ENCODE measurements around the gene BAZ1A.
"Not testable (repeated sequence)": the region's sequence is repeated elsewhere in the genome, so short reads cannot be mapped to it uniquely, and the experiment has no call there.

BAZ1A gene

DNA sequence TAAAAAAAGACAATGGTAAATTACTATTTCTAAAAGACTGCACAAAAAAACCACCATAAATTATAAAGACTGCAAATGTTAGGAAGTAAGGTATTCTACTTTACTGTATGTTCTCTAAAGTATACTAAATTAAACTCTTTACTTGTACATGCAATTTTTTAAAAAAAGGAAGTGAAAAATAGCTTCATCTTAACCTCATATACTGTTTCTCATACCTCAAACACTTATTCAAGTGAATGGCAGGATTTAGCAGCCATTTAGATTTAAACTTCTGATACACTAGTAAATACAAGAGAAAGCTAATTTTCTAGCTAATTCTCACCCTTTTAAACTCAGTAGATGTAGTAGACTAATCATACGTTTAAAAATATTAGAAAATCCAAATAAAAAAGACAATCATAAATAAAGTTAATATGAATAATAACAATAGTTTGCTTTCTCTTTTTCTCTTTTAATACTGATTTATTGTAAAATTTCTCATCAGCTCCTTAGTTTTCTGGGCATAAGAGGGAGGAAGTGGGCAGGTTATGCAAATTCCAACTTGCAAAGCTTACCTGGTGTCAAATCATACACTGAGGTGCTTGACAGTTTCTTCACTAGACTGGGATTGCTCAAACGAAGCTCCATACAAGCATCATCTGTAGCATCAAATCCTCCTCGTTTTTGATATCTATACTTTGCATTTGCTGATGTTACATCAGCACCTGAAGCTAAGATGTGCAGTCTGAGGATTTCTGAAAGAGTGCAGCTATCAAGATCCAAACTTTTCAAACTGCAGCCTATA is 89.7 kb downstream of the BAZ1A start:
- DNase-seq = no peak

DNA sequence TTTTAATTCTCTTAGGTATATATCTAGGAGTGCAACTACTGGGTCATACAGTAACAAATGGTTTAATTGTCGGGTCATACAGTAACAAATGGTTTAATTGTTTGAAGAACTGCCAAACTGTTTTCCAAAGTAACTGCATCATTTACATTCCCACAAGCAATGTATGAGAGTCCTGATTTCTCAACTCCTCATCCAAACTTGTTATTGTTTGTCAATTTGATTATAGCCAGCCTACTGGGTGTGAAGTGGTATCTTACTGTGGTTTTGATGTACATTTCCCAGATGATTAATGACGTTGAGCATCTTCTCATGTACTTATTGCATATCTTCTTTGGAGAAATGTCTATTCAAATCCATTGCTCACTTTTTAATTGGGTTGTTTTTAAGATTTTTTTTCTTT is 93.1 kb downstream of the BAZ1A start:
- DNase-seq = no peak

DNA sequence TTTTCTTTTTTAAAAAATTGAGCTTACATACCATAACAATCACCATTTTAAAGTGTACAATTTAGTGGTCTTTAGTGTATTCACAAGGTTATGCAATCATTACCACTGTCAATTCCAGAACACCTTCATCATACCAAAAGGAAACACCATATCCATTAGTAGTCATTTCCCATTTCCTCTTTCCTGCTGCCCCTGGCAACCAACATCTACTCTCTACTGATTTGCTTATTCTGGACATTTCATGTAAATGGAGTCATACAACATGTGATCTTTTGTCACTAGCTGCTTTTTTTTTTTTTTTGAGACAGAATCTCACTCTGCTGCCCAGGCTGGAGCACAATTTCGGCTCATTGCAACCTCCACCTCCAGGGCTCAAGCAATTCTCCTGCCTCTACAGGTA is 93.9 kb downstream of the BAZ1A start:
- no peak for DNase-seq

GRCh38 chr14:34780646-34781045 is 94.5 kb downstream of the BAZ1A start:
- DNase-seq = no peak

GRCh38 chr14:34778744-34779143 is 96.4 kb downstream of the BAZ1A start:
- DNase-seq = no peak

DNA sequence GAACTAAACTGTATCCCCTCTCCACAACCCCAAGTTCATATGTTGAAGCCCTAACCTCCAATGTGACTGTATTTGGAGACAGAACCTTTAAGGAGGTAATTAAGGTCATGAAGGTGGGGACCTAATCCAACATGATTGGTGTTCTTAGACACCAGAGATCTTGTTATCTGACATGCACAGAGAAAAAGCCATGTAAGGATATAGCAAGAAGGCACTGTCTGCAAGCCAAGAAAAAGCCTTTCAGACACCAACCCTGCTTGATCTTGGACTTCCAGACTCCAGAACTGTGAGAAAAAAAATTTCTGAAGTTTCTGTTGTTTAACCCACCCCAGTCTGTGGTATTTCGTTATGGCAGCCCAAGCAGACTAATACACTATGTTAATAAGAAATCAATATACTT is 98.5 kb downstream of the BAZ1A start:
- DNase-seq = no peak

DNA sequence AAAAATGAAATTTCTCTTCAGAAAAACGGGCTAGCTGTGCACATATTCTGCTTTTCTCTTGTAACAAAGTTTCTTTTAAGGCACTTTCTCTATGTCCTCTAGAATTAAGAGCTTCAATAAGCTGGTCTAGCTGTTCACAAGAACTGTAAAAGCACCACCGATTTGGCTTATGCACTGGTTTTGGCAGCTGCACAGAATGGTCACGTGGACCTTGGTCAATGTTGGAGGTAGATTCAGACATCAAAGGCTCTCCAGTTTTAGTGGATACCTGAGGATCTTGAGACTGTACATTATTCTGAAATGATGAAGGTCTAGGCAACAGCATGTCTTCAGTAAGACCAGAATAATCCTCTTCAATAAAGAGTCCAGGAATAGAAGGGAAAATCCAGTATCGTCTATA is 99.2 kb downstream of the BAZ1A start:
- DNase-seq = no peak

GRCh38 chr14:34775342-34775741 is 99.8 kb downstream of the BAZ1A start:
- no peak for DNase-seq

DNA sequence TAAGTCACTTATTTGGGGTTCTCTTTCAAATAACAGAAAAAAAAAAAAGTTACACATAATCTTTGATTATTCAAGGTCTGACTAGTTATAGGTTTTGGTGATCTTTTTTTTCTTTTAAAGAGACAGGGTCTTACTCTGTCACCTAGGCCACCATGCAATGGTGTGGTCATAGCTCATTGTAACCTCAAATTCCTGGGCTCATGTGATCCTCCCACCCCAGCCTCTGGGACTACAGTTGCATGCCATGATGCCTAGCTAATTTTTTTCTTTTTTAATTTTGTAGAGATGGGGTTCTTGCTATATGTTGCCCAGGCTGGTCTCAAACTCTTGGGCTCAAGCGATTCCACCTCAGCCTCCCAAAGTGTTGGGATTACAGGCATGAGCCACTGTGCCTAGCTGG is 104.3 kb downstream of the BAZ1A start:
- DNase-seq = no peak

GRCh38 chr14:34766606-34767005 is 108.6 kb downstream of the BAZ1A start:
- DNase-seq = no peak

- no peak for DNase-seq
These were observed 109.1 kb downstream of the BAZ1A start for GRCh38 chr14:34766060-34766459.

- no peak for DNase-seq
These were observed 119.9 kb downstream of the BAZ1A start for GRCh38 chr14:34755215-34755614.

- DNase-seq = no peak
These were observed 120.5 kb downstream of the BAZ1A start for GRCh38 chr14:34754687-34755086.

GRCh38 chr14:34750670-34751069 is 124.5 kb downstream of the BAZ1A start:
- DNase-seq = no peak

GRCh38 chr14:34750233-34750632 is 124.9 kb downstream of the BAZ1A start:
- no peak for DNase-seq

GRCh38 chr14:34749408-34749807 is 125.8 kb downstream of the BAZ1A start:
- DNase-seq = no peak

DNA sequence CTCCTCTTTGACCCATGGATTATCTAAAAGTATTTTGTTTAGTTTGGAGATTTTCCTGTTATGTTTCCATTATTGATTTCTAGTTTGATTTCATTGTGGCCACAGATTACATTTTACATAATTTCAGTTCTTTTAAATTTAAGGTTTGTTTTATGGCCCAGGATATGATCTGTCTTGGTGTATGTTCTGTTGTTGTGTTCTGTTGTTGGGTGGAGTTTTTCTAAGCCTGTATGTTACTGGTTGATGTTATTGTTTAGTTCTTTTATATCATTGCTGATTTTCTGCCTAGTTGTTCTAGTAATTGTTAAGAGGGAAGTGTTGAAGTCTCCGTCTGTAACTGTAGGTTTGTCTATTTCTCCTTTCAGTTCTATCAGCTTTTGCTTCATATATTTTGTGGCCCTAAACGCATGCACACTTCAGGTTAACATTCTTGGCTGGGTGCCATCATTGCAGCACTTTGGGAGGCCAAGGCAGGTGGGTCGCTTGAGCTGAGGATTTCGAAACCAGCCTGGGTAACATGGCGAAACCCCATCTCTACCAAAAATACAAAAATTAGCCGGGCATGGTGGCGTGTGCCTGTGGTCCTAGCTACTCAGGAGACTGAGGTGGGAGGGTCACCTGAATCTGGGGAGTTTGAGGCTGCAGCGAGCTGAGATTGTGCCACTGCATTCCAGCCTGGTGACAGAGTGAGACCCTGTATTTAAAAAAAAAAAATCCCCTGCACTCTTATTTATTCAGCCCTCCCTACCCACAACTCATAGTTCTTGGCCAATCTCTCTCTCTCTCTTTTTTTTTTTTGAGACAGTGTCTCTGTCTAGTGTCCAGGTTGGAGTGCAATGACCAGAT is 132.7 kb downstream of the BAZ1A start:
- no peak for DNase-seq

DNA sequence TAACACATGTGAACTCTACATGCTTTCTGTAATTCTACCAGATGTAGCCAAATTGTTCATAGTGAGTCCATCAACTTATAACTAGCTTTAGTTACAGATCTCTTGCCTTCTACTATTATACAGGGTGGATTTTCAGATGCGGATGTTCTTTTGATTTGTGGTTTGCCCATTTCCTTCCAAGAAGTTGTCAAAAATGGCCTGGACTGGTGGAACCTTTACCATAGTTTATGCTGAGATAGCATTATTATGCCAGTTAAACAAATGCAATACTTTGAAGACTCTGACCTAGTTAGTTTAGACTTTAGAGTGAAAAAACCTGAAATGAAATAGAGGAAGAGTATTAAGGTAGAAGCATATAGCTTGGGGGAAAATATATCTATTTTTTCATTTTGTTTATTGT is 133.3 kb downstream of the BAZ1A start:
- DNase-seq = no peak

- not testable (repeated sequence) for DNase-seq
These were observed 135.0 kb downstream of the BAZ1A start for GRCh38 chr14:34740139-34740538.

GRCh38 chr14:34737079-34737478 is 138.1 kb downstream of the BAZ1A start:
- DNase-seq = not testable (repeated sequence)

GRCh38 chr14:34733245-34733644 is 141.9 kb downstream of the BAZ1A start:
- DNase-seq = no peak

DNA sequence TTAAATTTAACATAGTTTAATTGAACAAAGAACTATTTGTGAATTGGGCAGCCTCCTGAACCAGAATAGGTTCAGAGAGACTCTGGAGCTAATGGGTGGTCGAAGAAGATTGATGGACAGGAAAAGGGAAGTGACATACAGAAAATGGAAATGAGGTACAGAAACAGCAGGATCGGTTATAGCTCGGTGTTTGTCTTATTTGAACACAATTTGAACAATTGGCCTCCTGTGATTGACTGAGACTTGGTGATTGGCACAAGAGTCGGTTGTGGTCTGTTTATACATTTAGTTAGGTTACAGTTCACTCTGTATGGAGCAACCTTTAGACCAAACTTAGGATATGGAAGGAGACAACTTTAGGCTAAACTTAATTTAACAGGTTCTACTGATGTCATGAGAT is 142.4 kb downstream of the BAZ1A start:
- DNase-seq = no peak

- no peak for DNase-seq
These were observed 151.3 kb downstream of the BAZ1A start for GRCh38 chr14:34723867-34724266.
